ENCODE data around the gene CCT3.

DNA sequence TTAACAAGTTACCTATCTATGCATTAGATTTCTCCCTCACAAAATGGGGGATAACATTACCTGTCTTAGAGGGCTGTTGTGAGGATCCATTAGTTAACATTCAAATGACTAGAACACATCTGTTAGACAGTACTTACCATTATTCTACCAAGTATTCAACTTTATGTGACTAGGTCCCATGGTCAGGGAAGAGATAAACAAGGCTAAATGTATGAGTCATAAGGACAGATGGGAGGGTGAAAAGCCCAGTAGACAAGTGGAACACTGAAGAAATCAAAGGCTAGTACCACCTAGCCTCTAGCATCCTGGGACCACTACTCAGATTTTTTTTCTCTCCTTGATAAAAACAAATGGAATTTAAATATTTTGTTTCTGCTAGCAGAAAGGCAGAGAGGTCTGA, 30.0 kb downstream of the CCT3 start:
- TF ChIP-seq, protein P1, sequence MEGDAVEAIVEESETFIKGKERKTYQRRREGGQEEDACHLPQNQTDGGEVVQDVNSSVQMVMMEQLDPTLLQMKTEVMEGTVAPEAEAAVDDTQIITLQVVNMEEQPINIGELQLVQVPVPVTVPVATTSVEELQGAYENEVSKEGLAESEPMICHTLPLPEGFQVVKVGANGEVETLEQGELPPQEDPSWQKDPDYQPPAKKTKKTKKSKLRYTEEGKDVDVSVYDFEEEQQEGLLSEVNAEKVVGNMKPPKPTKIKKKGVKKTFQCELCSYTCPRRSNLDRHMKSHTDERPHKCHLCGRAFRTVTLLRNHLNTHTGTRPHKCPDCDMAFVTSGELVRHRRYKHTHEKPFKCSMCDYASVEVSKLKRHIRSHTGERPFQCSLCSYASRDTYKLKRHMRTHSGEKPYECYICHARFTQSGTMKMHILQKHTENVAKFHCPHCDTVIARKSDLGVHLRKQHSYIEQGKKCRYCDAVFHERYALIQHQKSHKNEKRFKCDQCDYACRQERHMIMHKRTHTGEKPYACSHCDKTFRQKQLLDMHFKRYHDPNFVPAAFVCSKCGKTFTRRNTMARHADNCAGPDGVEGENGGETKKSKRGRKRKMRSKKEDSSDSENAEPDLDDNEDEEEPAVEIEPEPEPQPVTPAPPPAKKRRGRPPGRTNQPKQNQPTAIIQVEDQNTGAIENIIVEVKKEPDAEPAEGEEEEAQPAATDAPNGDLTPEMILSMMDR (IDR thresholded peaks at IDR 0.05) = no peak
- TF ChIP-seq POLR2A (IDR thresholded peaks at IDR 0.05) = no peak
- TF ChIP-seq EP300 (IDR thresholded peaks at IDR 0.05) = no peak
- no peak for TF ChIP-seq POLR2AphosphoS5 (IDR thresholded peaks at IDR 0.05)
